ENCODE data around the gene NUB1.

GRCh38 chr7:151306374-151306773, 35.2 kb upstream of the NUB1 start:
- TF ChIP-seq CTCF (optimal IDR thresholded peaks at IDR 0.05 in 1 of 3, IDR thresholded peaks at IDR 0.05 in 1 of 3, conservative IDR thresholded peaks at IDR 0.05 in 1 of 3; ENCODE audit: extremely low read depth in 1 of 3, insufficient read depth in 2 of 3, low read length in 3 of 3) (no peak), EZH2 (IDR thresholded peaks at IDR 0.05; ENCODE audit: low read length) (no peak)
